ENCODE measurements around the gene PLXNA2.

DNA sequence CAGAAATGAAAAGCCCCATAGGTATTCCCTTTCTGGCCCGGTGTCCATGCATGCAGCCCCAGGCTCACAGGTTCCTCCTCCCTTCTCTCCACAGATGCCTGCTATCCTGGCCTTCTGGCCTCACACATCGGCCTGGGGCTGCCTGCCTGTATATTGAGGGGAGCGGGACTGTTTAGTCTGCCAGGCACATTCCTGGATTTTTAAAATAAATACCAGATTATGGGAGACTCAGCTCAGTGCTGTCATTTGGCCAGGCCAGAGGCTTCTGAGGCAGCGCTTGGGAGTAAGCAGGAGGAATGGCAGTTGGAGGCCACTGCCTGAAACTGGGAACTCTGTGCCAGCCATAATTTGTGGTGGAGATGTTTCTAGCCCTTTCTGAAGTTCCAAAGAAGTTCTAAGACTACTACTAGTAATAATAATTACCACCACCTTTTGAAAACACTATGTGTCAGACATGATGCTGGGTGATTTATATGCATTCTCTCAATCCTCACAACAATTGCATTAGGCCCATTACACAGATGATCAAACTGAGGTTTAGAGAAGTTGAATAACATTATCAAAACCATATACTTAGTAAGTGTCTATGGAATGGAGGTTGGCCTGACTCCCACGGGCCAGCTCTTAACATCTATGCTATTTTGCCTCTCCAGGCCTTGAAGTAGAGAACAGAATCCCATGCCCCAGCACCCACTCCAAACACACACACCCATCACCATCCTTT is 107.6 kb downstream of the PLXNA2 start:
- TF ChIP-seq CTCF (conservative IDR thresholded peaks at IDR 0.05) (no peak), EZH2 (IDR thresholded peaks at IDR 0.05; ENCODE audit: low read depth) (no peak)

Data from PC-9 (cell line).